T-helper 22 cell (primary cell): ENCODE results near the gene UQCR11.
A peak's percentile ranks its signal among the peaks of the same experiment; 100 is the strongest.

Experiments used
- DNase-seq: peaks from one replicate; pipeline ENCODE4 v3.0.0-alpha.2; 2020; ENCODE audit warnings: low read depth

Gene UQCR11

DNA sequence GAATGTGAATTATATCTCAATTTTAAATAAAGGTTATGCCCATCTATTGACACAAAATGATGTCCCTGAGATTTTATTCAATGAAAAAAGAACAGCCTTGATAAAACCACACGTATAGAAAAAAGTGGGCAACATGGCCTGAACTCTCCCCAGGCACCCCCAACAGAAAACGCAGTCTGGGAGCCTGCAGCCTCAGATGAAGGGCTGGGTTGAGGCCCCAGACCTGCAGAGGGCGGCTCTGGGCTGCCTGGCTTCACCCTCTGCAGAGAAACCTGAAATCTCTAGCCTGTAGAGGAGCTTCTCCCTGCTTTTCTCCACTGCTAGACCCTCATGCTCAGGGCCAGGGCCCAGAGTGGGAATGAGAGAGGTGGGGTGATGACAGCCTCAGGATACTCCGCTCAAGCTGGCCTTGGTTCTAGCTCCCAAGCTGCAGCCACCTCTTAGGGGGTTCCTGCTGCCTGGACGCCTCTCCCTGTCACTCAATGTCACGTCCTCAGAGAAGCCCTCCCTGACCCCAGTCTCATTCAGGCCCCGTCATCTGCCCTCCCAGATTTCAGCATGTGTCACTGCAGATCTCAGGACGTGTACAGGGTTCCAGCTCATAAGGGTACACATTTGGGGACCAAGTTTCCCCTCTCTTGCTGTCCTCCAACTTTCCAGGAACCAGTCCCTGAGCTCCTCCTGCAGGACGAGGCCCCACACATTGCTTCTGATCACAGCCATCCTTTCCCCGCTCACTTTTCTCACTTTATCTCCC lies 14.4 kb downstream of the UQCR11 start:
- DNase-seq, result no peak

DNA sequence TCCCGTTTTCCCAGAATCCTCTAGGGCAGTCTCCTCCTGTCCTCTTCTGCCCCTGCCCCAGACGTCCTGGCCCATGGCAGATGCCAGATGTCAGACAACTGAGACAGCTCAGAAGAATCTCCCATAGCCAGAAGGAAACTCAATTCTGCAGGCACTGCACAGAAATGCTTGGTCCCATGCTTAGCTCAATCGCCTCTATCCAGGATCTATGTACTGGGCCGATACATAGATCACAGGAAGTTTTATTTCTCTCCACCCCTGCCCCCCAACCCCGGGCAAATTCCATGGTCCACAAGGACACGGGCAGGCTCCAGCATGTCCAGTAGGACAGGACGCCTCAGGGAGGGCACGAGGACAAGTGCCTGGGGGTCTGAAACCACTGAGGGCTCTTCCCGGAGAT lies 17.4 kb downstream of the UQCR11 start:
- DNase-seq, result no peak

DNA sequence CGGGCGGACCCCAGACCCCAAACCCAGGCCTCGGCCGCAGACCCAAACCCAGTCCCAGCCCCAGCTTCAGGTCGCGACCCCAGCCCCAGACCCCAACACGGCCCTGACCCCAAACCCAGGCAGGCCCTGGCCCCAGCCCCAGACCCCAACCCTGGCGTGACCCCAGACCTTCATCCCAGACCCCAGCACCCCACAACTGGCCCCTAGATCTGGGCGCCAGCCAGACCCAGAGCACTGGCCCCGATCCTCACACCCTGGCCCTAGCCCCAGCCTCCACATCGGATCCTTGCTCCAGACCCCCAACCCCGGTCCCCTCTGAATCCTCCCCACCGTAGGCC lies 20.1 kb downstream of the UQCR11 start:
- DNase-seq, result no peak

GRCh38 chr19:1584500-1585242 lies 20.6 kb downstream of the UQCR11 start:
- no peak for DNase-seq

DNA sequence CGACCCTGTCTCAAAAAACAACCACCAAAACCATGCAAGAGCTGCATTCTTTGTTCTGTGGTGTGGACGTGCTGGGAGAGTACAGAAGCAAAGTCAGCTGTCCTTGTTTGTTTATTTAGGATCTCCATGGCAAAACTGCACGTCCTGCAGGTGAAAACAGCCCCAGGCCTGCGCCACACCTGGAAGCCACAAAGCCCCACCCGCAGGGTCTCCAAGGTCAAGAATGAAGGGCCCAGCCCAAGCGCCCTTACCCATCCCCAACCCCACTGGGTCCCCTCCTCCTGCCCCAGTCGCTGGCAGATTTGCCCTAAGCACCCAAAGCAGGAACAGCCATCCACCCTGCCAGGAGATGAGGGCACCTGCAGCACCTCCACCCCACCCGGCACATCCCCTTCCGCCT lies 23.1 kb downstream of the UQCR11 start:
- no peak for DNase-seq

- DNase-seq, result no peak
Observed at GRCh38 chr19:1580957-1581356, 24.3 kb downstream of the UQCR11 start.

- no peak for DNase-seq
Observed at GRCh38 chr19:1580382-1580781, 24.9 kb downstream of the UQCR11 start.

- DNase-seq, result no peak
Observed at GRCh38 chr19:1579222-1579621, 26.0 kb downstream of the UQCR11 start.

DNA sequence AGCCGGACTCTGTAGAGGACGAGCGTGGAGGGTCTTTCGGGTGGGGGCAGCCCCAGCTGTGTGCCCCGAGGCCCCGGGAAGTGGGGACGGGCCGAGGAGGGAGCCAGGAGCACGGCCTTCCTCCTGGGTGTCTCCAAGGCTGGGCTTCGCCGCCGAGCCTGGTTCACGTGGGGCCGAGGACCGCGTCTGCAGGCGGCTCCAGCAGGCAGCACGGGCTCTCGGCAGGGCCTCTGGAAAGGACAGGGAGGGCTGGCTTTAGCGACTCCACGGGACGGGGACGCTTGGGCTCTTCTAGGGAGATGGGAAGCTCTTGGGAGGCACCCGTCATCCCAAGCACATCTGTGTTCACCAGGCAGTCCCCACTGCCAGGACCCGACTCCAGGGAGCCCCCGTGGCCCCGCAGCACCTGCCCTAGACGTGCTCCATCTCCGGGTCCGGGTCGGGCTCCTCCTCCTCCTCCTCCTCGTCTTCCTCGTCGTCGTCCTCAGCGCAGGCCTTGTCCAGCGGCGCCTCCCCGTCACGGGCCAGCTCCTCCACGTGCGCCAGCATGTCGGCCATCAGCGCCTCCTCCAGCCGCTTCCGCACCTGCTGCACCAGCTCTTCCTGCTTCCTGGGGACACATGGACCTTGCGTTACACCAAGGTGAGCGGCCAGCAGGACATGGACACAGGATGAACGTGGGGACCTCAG lies 27.2 kb downstream of the UQCR11 start:
- DNase-seq, result no peak

DNA sequence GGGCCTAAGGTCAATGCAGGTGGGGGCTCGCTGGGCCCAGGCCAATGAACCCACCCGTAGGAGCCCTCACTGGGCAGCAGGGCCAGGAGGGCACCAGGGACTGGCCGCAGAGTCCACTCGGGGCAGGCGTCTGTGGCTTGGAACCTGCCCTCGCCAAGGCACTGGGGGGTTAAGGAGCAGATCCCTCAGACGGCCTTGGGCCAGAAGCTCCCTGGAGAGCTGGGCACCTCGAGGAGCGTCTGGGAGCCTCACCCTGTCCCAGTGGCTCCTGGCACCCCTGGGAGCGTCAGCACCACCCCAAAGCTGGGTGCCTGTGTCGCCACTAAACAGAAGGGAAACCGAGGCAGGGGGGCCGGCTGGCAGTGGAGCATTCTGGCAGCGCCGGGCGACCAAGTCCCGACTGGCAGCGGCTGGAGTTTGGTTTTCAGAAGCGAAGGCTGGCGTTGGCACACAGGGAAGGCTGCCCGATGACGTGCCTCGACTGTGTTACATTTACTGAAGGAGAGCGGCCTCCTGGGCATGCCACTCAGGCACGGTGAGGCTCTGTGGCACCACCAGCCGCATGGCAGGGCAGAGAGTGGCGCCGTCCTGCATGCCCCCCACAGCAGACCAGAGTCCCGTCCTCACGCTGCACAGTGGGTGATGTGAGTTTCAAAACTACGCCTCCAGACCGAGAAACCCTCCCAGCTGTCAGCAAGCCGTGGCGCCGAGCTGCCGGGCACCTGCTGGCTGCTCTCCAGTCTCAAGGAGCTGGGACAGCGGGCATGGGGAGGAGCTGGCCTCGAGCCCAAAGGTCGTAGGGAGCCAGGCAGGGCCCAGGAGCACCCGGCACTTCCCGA lies 28.0 kb downstream of the UQCR11 start:
- DNase-seq, result no peak

DNA sequence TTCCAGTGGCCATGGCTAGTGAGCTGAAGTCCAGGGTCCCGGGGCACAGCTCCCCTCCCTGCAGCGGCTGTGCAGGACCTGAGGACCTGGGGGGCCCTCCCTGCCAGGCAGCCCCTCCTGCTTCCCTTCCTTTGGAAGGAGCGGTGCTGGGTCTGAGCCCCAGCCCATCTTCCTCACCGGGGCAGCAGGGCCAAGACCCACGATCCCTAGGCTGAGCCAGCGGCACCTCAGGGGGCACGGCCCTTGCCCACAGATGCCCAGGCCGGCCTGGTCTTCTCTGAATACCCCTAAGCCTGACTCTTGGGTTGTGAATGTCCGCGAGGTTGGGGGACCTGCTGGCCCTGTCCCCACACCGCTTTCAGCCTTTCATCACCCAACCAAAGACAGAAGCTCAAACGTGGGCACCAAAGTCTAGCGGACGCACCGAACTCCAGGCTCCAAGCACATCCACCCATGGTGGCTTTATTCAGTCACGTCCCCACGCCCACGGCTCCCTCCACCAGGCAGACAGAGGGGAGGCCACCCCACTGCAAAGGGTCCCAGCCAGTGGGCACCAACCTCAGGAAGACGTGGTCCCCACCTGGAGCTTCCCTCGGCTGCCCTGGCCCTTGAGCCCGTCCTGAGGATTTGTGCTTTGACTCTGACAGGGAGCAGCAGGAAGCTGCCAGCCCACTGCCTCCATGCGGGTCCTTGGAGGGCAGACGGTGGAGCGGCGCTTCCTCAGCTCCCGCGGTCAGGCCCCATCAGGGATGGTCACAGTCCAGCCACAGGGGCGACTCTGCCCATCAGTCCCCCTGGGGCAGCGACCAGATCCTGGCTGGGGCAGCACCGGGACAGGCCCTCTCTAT lies 28.8 kb downstream of the UQCR11 start:
- DNase-seq, result no peak

- no peak for DNase-seq
Observed at GRCh38 chr19:1575323-1576241, 29.7 kb downstream of the UQCR11 start.

DNA sequence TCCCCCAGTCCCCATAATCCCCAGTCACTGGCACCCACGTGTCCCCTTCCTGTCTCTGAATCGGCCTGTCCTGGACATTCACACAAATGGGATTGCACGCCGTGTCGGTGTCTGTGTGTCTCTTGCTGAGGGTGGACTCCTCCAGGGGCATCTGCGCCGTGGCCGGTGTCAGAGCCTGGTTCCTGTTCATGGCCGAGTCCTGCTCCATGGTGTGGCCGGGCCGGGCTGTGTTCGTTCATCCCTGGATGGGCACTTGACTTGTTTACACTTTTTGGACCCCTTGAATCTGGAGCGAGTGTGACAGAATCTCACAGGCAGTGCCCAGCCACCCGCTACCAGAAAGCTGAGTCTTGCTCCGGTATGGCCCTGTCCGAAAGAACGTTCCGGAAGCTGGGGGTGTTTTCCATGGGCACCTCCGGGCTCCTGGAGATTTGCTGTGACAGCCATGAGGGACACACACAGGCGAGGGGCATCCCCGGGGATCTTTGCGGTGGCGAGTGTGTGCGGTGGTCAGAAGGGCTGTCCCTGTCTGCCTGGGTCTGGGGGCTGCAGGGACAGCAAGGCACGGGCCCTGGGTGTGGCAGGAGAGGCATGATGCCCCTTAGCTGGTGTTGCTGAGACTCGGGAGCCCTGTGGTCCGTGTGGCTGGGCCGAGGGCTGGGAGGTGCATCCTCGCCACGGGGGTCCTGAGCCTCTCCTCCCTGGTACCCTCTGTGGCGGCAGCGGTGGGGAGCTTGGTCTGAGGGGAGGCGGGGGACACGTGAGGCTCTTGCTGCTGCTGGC lies 30.7 kb downstream of the UQCR11 start:
- no peak for DNase-seq

DNA sequence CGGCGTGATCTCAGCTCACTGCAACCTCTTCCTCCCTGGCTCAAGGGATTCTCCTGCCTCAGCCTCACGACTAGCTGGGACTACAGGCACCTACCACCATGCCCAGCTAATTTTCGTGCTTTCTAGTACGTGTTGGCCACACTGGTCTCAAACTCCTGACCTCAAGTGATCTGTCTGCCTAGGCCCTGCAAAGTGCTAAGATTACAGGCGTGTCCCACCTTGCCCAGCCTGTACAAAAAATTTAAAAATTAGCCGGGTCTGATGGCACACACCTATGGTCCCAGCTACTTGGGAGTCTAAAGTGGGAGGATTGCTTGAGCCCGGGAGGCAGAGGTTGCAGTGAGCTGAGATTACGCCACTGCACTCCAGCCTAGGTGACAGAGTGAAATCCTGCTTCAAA lies 32.5 kb downstream of the UQCR11 start:
- DNase-seq, result no peak

GRCh38 chr19:1571358-1571757 lies 33.9 kb downstream of the UQCR11 start:
- DNase-seq, result no peak

DNA sequence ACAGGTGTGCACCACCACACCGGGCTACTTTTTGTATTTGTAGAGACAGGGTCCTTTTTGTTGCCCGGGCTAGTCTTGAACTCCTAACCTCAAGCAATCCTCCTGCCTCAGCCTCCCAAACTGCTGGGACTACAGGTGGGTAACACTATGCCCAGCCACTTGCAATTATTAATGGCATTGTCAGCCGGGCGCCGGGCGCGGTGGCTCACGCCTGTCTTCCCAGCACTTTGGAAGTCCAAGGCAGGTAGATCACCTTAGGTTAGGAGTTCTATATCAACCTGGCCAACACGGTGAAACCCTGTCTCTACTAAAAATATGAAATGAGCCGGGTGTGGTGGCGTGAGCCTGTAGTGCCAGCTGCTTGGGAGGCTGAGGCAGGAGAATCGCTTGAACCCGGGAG lies 34.4 kb downstream of the UQCR11 start:
- DNase-seq, result no peak

GRCh38 chr19:1569997-1570396 lies 35.3 kb downstream of the UQCR11 start:
- DNase-seq, result no peak

DNA sequence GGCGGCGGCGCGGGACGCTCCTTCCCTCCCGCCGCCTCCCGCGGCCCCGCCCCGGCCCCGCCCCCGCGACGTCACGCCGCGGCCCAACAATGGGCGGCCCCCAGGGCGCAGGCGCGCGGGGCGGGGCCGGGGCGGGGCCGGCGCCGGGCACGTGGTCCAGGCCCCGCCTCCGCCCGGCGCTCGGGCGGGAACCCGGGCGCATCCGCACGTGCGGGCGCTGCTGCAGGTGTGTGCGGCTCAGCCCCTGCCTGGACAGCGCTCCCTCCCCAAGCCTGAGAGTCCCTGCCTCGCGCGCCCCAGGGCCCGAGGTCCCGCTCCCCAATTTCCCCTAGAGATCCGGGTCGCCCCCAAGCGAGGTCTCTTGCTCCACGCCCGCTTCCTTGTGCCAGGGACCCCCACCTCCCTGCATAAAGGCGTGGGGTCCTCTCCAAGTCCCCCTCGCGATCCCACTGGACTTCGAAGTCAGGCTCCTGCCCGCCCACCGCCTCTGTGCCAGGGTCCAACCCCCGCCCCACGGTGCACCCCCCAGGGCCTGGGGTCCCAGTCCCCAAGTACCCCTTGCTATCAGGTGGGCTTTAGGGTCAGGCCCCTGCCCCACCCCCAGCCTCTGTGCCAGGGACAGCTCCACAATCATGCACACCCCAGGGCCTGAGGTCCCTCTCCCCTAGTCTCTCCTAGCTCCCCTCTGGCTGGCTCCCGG lies 36.8 kb downstream of the UQCR11 start, which contains the start of gene MEX3D:
Gene MEX3D, minus strand, starts transcription at position 6 of the 700 bp plus-strand sequence. CDS start 267 bp downstream, outside the sequence.
- DNase-seq, result peak; percentile 73

- DNase-seq, result no peak
Observed at GRCh38 chr19:1567848-1568227, 37.4 kb downstream of the UQCR11 start.
